B cell (primary cell): ENCODE measurements around the gene HSD3B1. TPM values are rescaled to one million over a fixed set of nuclear protein-coding genes. Genes with fewer than 3 reads are reported as not detected.

ENCODE experiments used
- ATAC-seq: fragments of 200-7000 bp; cut with Tn5 transposase; one replicate; pipeline ENCODE4 v1.10.0; 2021; ENCODE audit warnings: low read depth, mild to moderate bottlenecking, moderate number of reproducible peaks, moderate library complexity
- CTCF ChIA-PET: fragments of 350-600 bp; sonication (Branson Sonifier 250); formaldehyde crosslinking; loops from one replicate; lab custom pipeline; 2021; ENCODE audit warnings: antibody characterized with exemption, inconsistent platforms; lab: Charles Lee
- POLR2A ChIA-PET: fragments of 350-600 bp; sonication (Branson Sonifier 250); formaldehyde crosslinking; loops from one replicate; lab custom pipeline; 2021; ENCODE audit warnings: antibody characterized with exemption; lab: Charles Lee
- DNase-seq: peaks from one replicate; pipeline ENCODE4 v3.0.0; 2013
- H2AFZ ChIP-seq: 2 replicates; pipeline ENCODE4 v1.6.1; 2012; ENCODE audit warnings: mild to moderate bottlenecking, low read depth, low read length; ENCODE audit not compliant: insufficient read depth, poor library complexity, severe bottlenecking
- H3K27ac ChIP-seq, 2 donors: 1 replicate in 1 of 2; 2 replicates in 1 of 2; pipeline ENCODE4 v1.5.1; 2012 to 2013; ENCODE audit warnings: low read length in 2 of 2, mild to moderate bottlenecking in 2 of 2, moderate library complexity in 1 of 2
- H3K27me3 ChIP-seq, 4 experiments: fragments of 200-600 bp in 1 of 4; sonication (generic) in 1 of 4; replicated peaks in 1 of 4; 1 replicate in 2 of 4; 2 replicates in 2 of 4; pipeline versions ENCODE4 v1.6.1 to v1.7.0; 2013 to 2016; ENCODE audit warnings: low read length in 3 of 4, mild to moderate bottlenecking in 2 of 4, mixed read lengths in 1 of 4, moderate library complexity in 1 of 4; ENCODE audit not compliant: insufficient read depth in 4 of 4, control insufficient read depth in 3 of 4; ENCODE audit errors: control extremely low read depth in 1 of 4
- H3K36me3 ChIP-seq, 2 experiments: replicated peaks in 1 of 2; 1 replicate in 1 of 2; 2 replicates in 1 of 2; pipeline versions ENCODE4 v1.6.1 to v1.7.1; 2013; ENCODE audit warnings: low read length in 1 of 2; ENCODE audit not compliant: insufficient read depth in 2 of 2, control insufficient read depth in 1 of 2; ENCODE audit errors: control extremely low read depth in 1 of 2, extremely low read depth in 1 of 2
- H3K4me1 ChIP-seq, 2 donors: fragments of 200-600 bp in 1 of 2; sonication (generic) in 1 of 2; 1 replicate in 1 of 2; 2 replicates in 1 of 2; pipeline versions ENCODE4 v1.5.1 to v1.6.1; 2013 to 2017; ENCODE audit warnings: low read length in 2 of 2; ENCODE audit not compliant: control insufficient read depth in 2 of 2, insufficient read depth in 2 of 2
- H3K4me2 ChIP-seq: replicated peaks from 2 replicates; pipeline ENCODE3; 2012; ENCODE audit warnings: mild to moderate bottlenecking, low read depth, low read length; ENCODE audit not compliant: poor library complexity, severe bottlenecking
- H3K4me3 ChIP-seq, 5 experiments: fragments of 200-600 bp in 1 of 5; sonication (generic) in 1 of 5; 1 replicate in 3 of 5; 2 replicates in 2 of 5; pipeline versions ENCODE4 v1.5.1 to v1.7.0; 2011 to 2016; ENCODE audit warnings: low read length in 4 of 5, mild to moderate bottlenecking in 4 of 5, low read depth in 2 of 5, control low read depth in 1 of 5, moderate library complexity in 1 of 5; ENCODE audit not compliant: insufficient read depth in 1 of 5; ENCODE audit errors: control extremely low read depth in 1 of 5, extremely low read depth in 1 of 5
- H3K79me2 ChIP-seq: fragments of 200-600 bp; sonication (generic); one replicate; pipeline ENCODE4 v1.6.0; 2016; ENCODE audit warnings: low read length; ENCODE audit not compliant: control insufficient read depth, insufficient read depth
- H3K9ac ChIP-seq: fragments of 200-600 bp; sonication (generic); 2 replicates; pipeline ENCODE4 v1.6.1; 2017; ENCODE audit warnings: mild to moderate bottlenecking, low read length, moderate library complexity
- H3K9me3 ChIP-seq, 3 donors: one replicate each; pipeline versions ENCODE4 v1.6.1 to v1.7.1; 2013; ENCODE audit warnings: low read length in 2 of 3; ENCODE audit not compliant: control insufficient read depth in 2 of 3, insufficient read depth in 1 of 3; ENCODE audit errors: control extremely low read depth in 1 of 3
- H4K20me1 ChIP-seq: 2 replicates; pipeline ENCODE4 v1.6.0; 2012; ENCODE audit warnings: mild to moderate bottlenecking, low read length; ENCODE audit not compliant: insufficient read depth, control insufficient read depth, poor library complexity, severe bottlenecking
- H3K27ac Mint-ChIP-seq: one replicate; pipeline ENCODE4 v1.8.0; 2021; ENCODE audit warnings: mixed read lengths
- H3K27me3 Mint-ChIP-seq: one replicate; pipeline ENCODE4 v1.8.0; 2021; ENCODE audit warnings: mixed read lengths
- H3K4me1 Mint-ChIP-seq: one replicate; pipeline ENCODE4 v1.8.0; 2021; ENCODE audit warnings: mixed read lengths
- H3K4me3 Mint-ChIP-seq: one replicate; pipeline ENCODE4 v1.8.0; 2021; ENCODE audit warnings: mixed read lengths
- H3K9me3 Mint-ChIP-seq: one replicate; pipeline ENCODE4 v1.8.0; 2022; ENCODE audit warnings: mixed read lengths; ENCODE audit not compliant: insufficient read depth
- CTCF ChIP-seq: fragments of 200-600 bp; IDR thresholded peaks from one replicate; pipeline ENCODE4 v1.8.0; 2022; ENCODE audit warnings: antibody characterized with exemption, mild to moderate bottlenecking
- EZH2 ChIP-seq: IDR thresholded peaks from 2 replicates; pipeline ENCODE4 v1.6.1; 2012; ENCODE audit warnings: borderline replicate concordance, low read depth, mild to moderate bottlenecking, moderate library complexity, low read length; ENCODE audit not compliant: insufficient read depth, poor library complexity, severe bottlenecking
- WGBS: methylation state at CpG from one replicate; pipeline ENCODE4 v1.1.5; 2013; ENCODE audit warnings: missing lambda C conversion rate; ENCODE audit not compliant: insufficient coverage; 5-methylcytosine and 5-hydroxymethylcytosine counted together
- intact Hi-C: fragments of 100-400 bp; cut with micrococcal nuclease; formaldehyde crosslinking; loops from one replicate; pipeline ENCODE4 v1.10.0; 2022
- polyA plus RNA-seq: library from polyadenylated mRNA; depleted of rRNA; stranded (reverse); fragments of >200 nt; gene quantifications from 2 replicates; pipeline ENCODE4 v1.2.3, GENCODE V29; 2012
- total RNA-seq, 2 donors: library from RNA; stranded (reverse); fragments of 120-200 nt in 1 of 2; gene quantifications; 1 replicate in 1 of 2; 2 replicates in 1 of 2; pipeline versions ENCODE4 v1.2.3 to v1.2.4, GENCODE V29; 2013 to 2022

Gene HSD3B1
- total and polyA plus RNA-seq, 2 donors (not counting 1 experiment from before 2014, with no cell fraction given), result not detected

GRCh38 chr1:119542492-119542946 lies 35.5 kb downstream of the HSD3B1 start:
- intact Hi-C loops, result no loop called here
- H3K27ac ChIP-seq, result no peak overlapping the region
- no peak overlapping the region for H2AFZ ChIP-seq
- no peaks in the 10 kb centered on the region for H3K9me3 ChIP-seq
- Mint-ChIP-seq H3K27ac (no peak overlapping the region), H3K4me3 (no peak overlapping the region), H3K27me3 (peaks cover 33% of the 10 kb centered on the region), H3K9me3 (no peaks in the 10 kb centered on the region), H3K4me1 (no peaks in the 10 kb centered on the region)
- no peaks in the 10 kb centered on the region for H3K36me3 ChIP-seq
- ATAC-seq, result no peak
- H3K4me1 ChIP-seq, result no peaks in the 10 kb centered on the region
- WGBS, result no CpG with 5 or more reads among the region's 2 CpGs
- DNase-seq, result no peak
- POLR2A ChIA-PET, result no interaction called here
- H3K4me3 ChIP-seq, result no peak overlapping the region
- H3K9ac ChIP-seq, result no peak overlapping the region
- no peak for TF ChIP-seq EZH2
- no peaks in the 10 kb centered on the region for H4K20me1 ChIP-seq
- no peaks in the 10 kb centered on the region for H3K79me2 ChIP-seq
- peaks cover 0 to 7% (median 2%) of the 10 kb centered on the region in 4 experiments for H3K27me3 ChIP-seq
- H3K4me2 ChIP-seq, result no peak overlapping the region
- CTCF ChIA-PET, result no interaction called here

GRCh38 chr1:119544165-119544762 lies 37.3 kb downstream of the HSD3B1 start:
- Histone ChIP-seq H3K27ac (no peak overlapping the region), H3K79me2 (no peaks in the 10 kb centered on the region), H2AFZ (no peak overlapping the region), H3K9ac (no peak overlapping the region), H3K4me2 (no peak overlapping the region), H4K20me1 (no peaks in the 10 kb centered on the region), H3K4me3 (no peak overlapping the region), H3K4me1 (no peaks in the 10 kb centered on the region), H3K27me3 (peaks cover 0 to 7% (median 2%) of the 10 kb centered on the region in 4 experiments), H3K9me3 (no peaks in the 10 kb centered on the region), H3K36me3 (no peaks in the 10 kb centered on the region)
- Mint-ChIP-seq H3K27ac (no peak overlapping the region), H3K9me3 (no peaks in the 10 kb centered on the region), H3K27me3 (peaks cover 24% of the 10 kb centered on the region), H3K4me3 (no peak overlapping the region), H3K4me1 (no peaks in the 10 kb centered on the region)
- TF ChIP-seq CTCF (no peak), EZH2 (no peak)
- ChIA-PET CTCF (interaction anchor here (0.8 kb wide), 1 partner anchor 115 kb away, joined by 3 read pairs; no protein-coding TSS in a partner anchor), POLR2A (no interaction called here)
- intact Hi-C loops, result no loop called here
- no peak for DNase-seq
- WGBS, result 73% methylated on average over 1 of the region's 3 CpGs
- no peak for ATAC-seq
